Activated gamma-delta T cell (primary cell): ENCODE data around the gene CCDC120.

Source experiments
- DNase-seq: peaks from one replicate; lab custom pipeline; 2025; lab: John Stamatoyannopoulos, UW
- total RNA-seq, 2 donors: gene quantifications; one replicate each; lab custom pipeline; 2026; lab: John Stamatoyannopoulos, UW

Gene CCDC120
- total RNA-seq, result 5.9 to 6.3 reads per million in 2 donors

GRCh38 chrX:49058794-49059193 is at the start of gene CCDC120:
TSS of gene CCDC120 (plus strand) at chrX:49058999. CDS start at chrX:49062042, 3,043 bp downstream.
- DNase-seq, result no peak

GRCh38 chrX:49019050-49019449 is 39.7 kb upstream of the CCDC120 start:
- no peak for DNase-seq

- DNase-seq, result no peak
Measured at GRCh38 chrX:49019599-49020249, 39.1 kb upstream of the CCDC120 start.

- no peak for DNase-seq
Measured at GRCh38 chrX:49029876-49030275, 28.9 kb upstream of the CCDC120 start.

GRCh38 chrX:49030283-49030682 is 28.5 kb upstream of the CCDC120 start:
- no peak for DNase-seq

GRCh38 chrX:49037883-49038475 is 20.8 kb upstream of the CCDC120 start:
- no peak for DNase-seq

GRCh38 chrX:49039598-49040375 is 19.0 kb upstream of the CCDC120 start:
- no peak for DNase-seq

- DNase-seq, result no peak
Measured at GRCh38 chrX:49040376-49040955, 18.3 kb upstream of the CCDC120 start.

GRCh38 chrX:49041744-49042580 is 16.8 kb upstream of the CCDC120 start:
- DNase-seq, result no peak

- no peak for DNase-seq
Measured at GRCh38 chrX:49042581-49043219, 16.1 kb upstream of the CCDC120 start.

- DNase-seq, result peak; percentile 86
Measured at GRCh38 chrX:49043220-49043986, 15.4 kb upstream of the CCDC120 start, which contains the start of gene TFE3. TSS of gene TFE3 (minus strand) at chrX:49043357. CDS start at chrX:49043226, 131 bp downstream.

GRCh38 chrX:49043987-49044281 is 14.9 kb upstream of the CCDC120 start:
- DNase-seq, result no peak

- DNase-seq, result peak; percentile 42
Measured at GRCh38 chrX:49053223-49054072, 5.4 kb upstream of the CCDC120 start.

- no peak for DNase-seq
Measured at GRCh38 chrX:49054073-49054762, 4.6 kb upstream of the CCDC120 start.

GRCh38 chrX:49059201-49059600 is 402 bp downstream of the CCDC120 start:
- DNase-seq, result no peak

- DNase-seq, result no peak
Measured at GRCh38 chrX:49059681-49060085, 884 bp downstream of the CCDC120 start.

GRCh38 chrX:49060914-49061313 is 2.1 kb downstream of the CCDC120 start:
- DNase-seq, result no peak

GRCh38 chrX:49061490-49061889 is 2.7 kb downstream of the CCDC120 start:
- no peak for DNase-seq

- DNase-seq, result no peak
Measured at GRCh38 chrX:49061916-49062315, 3.1 kb downstream of the CCDC120 start.
